Lower lobe of right lung (tissue), 2 donors: Measurements from ENCODE around the gene CCDC8. TPM values are rescaled to one million over a fixed set of nuclear protein-coding genes. Genes with fewer than 3 reads are reported as not detected.
"Not testable (repeated sequence)": the region's sequence is repeated elsewhere in the genome, so short reads cannot be mapped to it uniquely, and the experiment has no call there.

ENCODE experiments used
- ATAC-seq, 2 donors: fragments of 200-7000 bp; cut with Tn5 transposase; one replicate each; pipeline ENCODE4 v1.9.1; 2020 to 2022; ENCODE audit warnings: mild to moderate bottlenecking in 2 of 2, moderate library complexity in 2 of 2
- DNase-seq: peaks from one replicate; pipeline ENCODE4 v3.0.0-alpha.2; 2020
- H3K27ac ChIP-seq: fragments of 200-600 bp; one replicate; pipeline ENCODE4 v1.8.0; 2022
- H3K27me3 ChIP-seq: fragments of 200-600 bp; one replicate; pipeline ENCODE4 v1.8.0; 2022; ENCODE audit warnings: low read depth
- H3K36me3 ChIP-seq: fragments of 200-600 bp; one replicate; pipeline ENCODE4 v1.8.0; 2022; ENCODE audit warnings: mild to moderate bottlenecking
- H3K4me1 ChIP-seq: fragments of 200-600 bp; one replicate; pipeline ENCODE4 v1.8.0; 2022
- H3K4me3 ChIP-seq: fragments of 200-600 bp; one replicate; pipeline ENCODE4 v1.8.0; 2022; ENCODE audit warnings: mild to moderate bottlenecking
- H3K9me3 ChIP-seq: fragments of 200-600 bp; one replicate; pipeline ENCODE4 v1.8.0; 2022
- intact Hi-C: fragments of 100-400 bp; cut with DNase I; formaldehyde crosslinking; loops from one replicate; pipeline ENCODE4 v1.11.0; 2022
- total RNA-seq: library from RNA; stranded (reverse); fragmentation: NEBNext Ultra II Directional; extraction: Animal tissue kit (Norgen Biotek cat#: 25700); gene quantifications from one replicate; pipeline ENCODE4 v1.2.1, GENCODE V29; 2021
- TF ChIP-seq, protein P1 (sequence below): fragments of 200-600 bp; IDR thresholded peaks from one replicate; pipeline ENCODE4 v1.8.0; 2022; ENCODE audit warnings: antibody characterized with exemption, mild to moderate bottlenecking
- donor health status: DM: no; HTN: yes; CAD: no; lungs with severe emphysema.

CCDC8 gene
- total RNA-seq, 1 donor from 2014 or later: 9.1 TPM

DNA sequence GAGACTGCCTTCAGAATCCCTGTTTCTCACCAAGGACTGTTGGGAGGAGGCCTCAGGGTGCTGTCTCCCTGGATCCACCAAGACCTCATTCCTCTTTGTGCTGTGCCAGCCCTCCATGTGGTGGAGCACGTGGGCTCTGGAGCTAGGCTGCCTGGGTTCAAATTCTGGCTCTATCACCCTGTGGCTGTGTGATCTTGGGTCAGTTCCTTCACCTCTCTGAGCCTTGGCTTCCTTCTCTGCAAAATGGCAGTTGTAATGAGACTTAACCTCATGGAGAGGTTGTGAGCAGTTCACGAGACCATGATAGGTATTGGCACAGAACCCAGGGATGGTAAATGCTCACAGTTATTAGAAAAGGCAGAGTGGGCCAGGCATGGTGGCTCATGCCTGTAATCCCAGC is 9.0 kb upstream of the CCDC8 start:
- no peaks in the 10 kb centered on the region for H3K36me3 ChIP-seq
- peaks cover 9% of the 10 kb centered on the region for H3K4me1 ChIP-seq
- ATAC-seq (no peak), DNase-seq (peak; percentile 1)
- H3K4me3 ChIP-seq: no peak overlapping the region
- intact Hi-C loops: no loop called here
- peaks cover 21% of the 10 kb centered on the region for H3K27me3 ChIP-seq
- no peaks in the 10 kb centered on the region for H3K9me3 ChIP-seq
- no peak overlapping the region for H3K27ac ChIP-seq
- TF ChIP-seq, protein P1, sequence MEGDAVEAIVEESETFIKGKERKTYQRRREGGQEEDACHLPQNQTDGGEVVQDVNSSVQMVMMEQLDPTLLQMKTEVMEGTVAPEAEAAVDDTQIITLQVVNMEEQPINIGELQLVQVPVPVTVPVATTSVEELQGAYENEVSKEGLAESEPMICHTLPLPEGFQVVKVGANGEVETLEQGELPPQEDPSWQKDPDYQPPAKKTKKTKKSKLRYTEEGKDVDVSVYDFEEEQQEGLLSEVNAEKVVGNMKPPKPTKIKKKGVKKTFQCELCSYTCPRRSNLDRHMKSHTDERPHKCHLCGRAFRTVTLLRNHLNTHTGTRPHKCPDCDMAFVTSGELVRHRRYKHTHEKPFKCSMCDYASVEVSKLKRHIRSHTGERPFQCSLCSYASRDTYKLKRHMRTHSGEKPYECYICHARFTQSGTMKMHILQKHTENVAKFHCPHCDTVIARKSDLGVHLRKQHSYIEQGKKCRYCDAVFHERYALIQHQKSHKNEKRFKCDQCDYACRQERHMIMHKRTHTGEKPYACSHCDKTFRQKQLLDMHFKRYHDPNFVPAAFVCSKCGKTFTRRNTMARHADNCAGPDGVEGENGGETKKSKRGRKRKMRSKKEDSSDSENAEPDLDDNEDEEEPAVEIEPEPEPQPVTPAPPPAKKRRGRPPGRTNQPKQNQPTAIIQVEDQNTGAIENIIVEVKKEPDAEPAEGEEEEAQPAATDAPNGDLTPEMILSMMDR: no peak

DNA sequence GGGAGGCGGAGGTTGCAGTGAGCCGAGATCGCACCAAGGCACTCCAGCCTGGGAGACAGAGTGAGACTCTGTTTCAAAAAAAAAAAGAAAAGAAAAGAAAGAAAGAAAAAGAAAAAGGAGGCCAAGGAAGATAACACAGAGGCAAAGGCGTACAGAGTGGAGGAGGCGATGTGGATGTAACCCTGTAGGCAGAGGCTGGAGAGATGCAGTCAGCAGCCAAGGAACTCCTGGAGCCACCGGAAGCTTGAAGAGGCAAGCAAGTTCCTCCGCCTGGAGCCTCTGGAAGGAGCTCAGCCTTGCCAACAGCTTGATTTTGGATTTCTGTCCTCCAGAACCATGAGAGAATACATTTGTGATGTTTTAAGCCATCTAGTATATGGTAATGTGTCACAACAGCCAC is 6.7 kb upstream of the CCDC8 start:
- Histone ChIP-seq H3K4me3 (no peak overlapping the region), H3K36me3 (no peaks in the 10 kb centered on the region), H3K4me1 (peaks cover 14% of the 10 kb centered on the region), H3K27me3 (peaks cover 29% of the 10 kb centered on the region), H3K27ac (no peak overlapping the region), H3K9me3 (no peaks in the 10 kb centered on the region)
- TF ChIP-seq, protein P1: no peak
- no peak for DNase-seq
- intact Hi-C loops: no loop called here
- ATAC-seq: no peak

DNA sequence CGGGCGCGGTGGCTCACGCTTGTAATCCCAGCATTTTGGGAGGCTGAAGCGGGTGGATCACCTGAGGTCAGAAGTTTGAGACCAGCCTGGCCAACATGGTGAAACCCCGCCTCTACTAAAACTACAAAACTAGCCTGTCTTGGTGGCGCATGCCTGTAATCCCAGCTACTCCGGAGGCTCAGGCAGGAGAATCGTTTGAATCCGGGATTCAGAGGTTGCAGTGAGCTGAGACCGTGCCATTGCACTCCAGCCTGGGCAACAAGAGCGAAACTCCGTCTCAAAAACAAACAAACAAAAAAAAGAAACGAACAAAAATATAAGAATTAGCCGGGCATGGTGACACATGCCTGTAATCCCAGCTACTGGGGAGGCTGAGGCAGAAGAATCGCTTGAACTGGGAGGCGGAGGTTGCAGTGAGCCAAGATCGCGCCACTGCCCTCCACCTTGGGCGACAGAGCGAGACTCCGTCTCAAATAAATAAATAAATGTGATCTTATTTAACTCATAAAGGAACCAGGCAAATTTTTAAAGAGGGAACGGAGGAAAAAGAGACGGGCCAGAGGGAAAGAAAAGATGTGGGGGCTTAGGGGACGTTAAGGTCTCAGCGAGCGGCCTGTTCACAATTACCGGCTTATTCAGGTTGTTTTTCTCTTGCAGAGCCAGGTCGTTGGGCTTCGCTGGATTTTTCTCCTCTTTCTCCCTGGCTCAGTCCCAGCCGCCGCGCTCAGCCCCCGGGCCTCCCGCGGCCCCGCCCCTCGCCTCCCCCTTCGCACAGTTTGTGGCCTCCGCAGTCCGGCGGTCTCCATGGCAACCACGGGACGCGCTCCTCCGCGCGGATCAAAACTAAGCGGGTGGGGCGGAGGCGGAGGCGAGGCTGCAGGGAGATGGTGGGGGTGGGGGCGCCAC is 2.7 kb upstream of the CCDC8 start:
- Histone ChIP-seq H3K27me3 (peaks cover 60% of the 10 kb centered on the region), H3K4me3 (peak overlapping the region; percentile 37), H3K4me1 (peaks cover 18% of the 10 kb centered on the region)
- H3K9me3 ChIP-seq, H3K27ac ChIP-seq, H3K36me3 ChIP-seq, intact Hi-C loops: not testable (repeated sequence)
- DNase-seq (peak; percentile 89), ATAC-seq (peak; percentile 76 to 78)

DNA sequence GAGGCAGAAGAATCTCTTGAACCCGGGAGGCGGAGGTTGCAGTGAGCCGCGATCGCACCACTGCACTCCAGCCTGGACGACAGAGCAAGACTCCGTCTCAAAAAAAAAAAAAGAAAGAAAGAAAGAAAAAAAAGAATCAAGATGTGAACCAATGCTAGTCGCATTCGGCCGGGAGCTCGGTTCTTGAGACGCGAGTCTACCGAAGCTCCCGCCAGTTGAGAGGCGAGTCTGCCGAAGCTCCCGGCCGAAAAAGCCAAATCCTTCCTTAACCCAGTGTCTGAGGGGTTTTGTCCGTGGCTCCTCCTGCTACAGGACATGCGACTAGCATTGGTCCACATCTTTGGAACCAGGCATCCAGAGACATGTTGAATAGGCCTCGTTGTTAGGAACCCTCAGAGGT is 1.5 kb upstream of the CCDC8 start:
- intact Hi-C loops, H3K36me3 ChIP-seq, H3K4me3 ChIP-seq, ATAC-seq, H3K27ac ChIP-seq, H3K9me3 ChIP-seq: not testable (repeated sequence)
- DNase-seq: peak; percentile 29
- H3K4me1 ChIP-seq: peaks cover 18% of the 10 kb centered on the region
- H3K27me3 ChIP-seq: peaks cover 68% of the 10 kb centered on the region

DNA sequence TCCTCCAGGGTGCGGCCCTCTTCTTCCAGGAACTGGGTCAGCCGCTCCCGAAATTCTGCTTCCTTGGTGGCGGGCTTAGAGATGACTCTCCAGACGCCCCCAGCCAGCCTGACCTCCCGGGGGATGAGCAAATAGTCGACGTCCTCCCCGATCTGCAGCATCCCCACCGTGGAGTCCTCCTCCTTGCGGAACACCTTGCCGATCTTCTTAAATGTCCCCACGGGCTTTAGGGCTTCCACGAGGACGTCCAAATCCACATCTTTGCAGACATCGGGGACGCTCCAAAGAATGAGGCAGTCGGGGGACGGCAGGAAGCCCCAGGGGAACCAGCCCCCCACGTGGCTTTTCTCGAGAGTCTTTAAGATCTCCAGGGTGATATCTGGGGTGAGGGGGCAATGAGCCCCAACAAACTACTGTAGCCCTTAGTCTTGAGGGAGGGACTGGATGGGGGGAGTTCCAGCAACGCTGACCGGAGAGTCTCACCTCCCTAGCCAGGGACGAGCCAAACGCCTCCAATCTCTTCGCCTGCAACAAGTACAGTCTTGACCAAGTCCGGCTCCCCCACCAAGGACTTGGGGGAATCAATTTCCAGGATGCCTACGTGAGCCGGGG is 608 bp downstream of the CCDC8 start:
- DNase-seq: peak; percentile 36
- intact Hi-C loops: no loop called here
- peaks cover 79% of the 10 kb centered on the region for H3K27me3 ChIP-seq

DNA sequence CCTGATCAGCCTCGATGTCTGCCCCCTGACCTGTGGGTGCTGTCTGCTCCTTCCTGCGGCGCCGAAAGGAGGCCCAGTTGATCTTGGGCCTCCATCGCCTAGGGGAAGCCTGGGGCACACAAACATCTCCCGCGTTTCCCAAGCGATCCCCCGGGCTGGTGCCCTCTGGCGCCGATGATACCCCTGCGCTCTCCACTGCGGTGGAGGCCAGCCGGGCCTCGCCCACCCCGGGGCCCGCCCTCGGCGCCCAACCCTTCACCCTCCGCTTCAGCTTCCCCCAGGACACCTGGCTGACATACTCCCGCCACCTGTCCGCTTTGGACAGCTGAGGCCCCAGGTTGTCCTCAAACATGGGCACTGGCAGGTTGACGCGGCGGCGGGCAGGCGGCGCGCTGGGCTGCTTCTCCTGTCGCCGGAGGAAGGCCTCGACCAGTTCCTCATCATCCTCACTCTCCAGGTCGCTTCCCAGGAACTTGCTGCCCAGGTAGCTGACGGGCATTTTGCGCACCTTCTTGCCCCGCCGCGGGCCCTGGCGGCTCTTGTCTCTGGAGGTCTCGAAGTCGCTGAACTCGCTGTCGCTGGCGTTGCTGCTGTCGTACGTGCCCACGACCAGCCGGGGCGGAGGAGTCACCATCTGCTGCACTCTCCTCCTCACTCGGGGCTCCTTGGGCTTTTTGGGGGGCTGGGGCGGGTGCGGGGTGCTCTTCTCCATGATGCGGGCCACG is 1.3 kb downstream of the CCDC8 start:
- intact Hi-C loops: no loop called here
- peaks cover 25% of the 10 kb centered on the region for H3K4me1 ChIP-seq
- TF ChIP-seq, protein P1: no peak
- peak overlapping the region; percentile 60 for H3K4me3 ChIP-seq
- no peak for ATAC-seq
- H3K27ac ChIP-seq: no peak overlapping the region
- DNase-seq: peak; percentile 37
- no peaks in the 10 kb centered on the region for H3K36me3 ChIP-seq
- no peaks in the 10 kb centered on the region for H3K9me3 ChIP-seq
- H3K27me3 ChIP-seq: peaks cover 81% of the 10 kb centered on the region

More for the DNA sequence above, 608 bp downstream of the CCDC8 start:
- Histone ChIP-seq H3K4me1 (peaks cover 25% of the 10 kb centered on the region), H3K36me3 (no peaks in the 10 kb centered on the region), H3K9me3 (no peaks in the 10 kb centered on the region), H3K4me3 (peak overlapping the region; percentile 60), H3K27ac (peak overlapping the region; percentile 67)
- ATAC-seq: peak in 1 of 2 donors; percentile 2
- TF ChIP-seq, protein P1: no peak
